ENCODE measurements around the gene MAML3.
A peak's percentile ranks its signal among the peaks of the same experiment; 100 is the strongest.

MAML3 gene

GRCh38 chr4:140082391-140082755 lies 71.6 kb downstream of the MAML3 start:
- Histone ChIP-seq H3K23ac (ENCODE audit: low read depth, low read length, poor library complexity) (no peak overlapping the region), H3K4me1 (ENCODE audit: control insufficient read depth in 2 of 2, insufficient read depth in 1 of 2, low read depth in 1 of 2, low read length in 2 of 2) (peaks cover 24 to 37% of the 10 kb centered on the region in 2 donors), H3K27ac (replicated peaks; ENCODE audit: low read length) (no peak overlapping the region), H3K4me3 (ENCODE audit: low read length in 2 of 2) (no peak overlapping the region), H3K36me3 (replicated peaks in 1 of 2; ENCODE audit: control insufficient read depth in 2 of 2, insufficient read depth in 2 of 2, low read length in 2 of 2) (no peaks in the 10 kb centered on the region), H3K9ac (ENCODE audit: low read depth, low read length, poor library complexity) (no peak overlapping the region), H3K4ac (ENCODE audit: low read length) (no peak overlapping the region), H3K27me3 (ENCODE audit: control insufficient read depth in 3 of 3, insufficient read depth in 3 of 3, low read depth in 1 of 3, low read length in 3 of 3) (no peaks in the 10 kb centered on the region), H3K18ac (ENCODE audit: low read length) (peak overlapping the region; percentile 57), H3K14ac (ENCODE audit: low read length) (no peak overlapping the region), H2BK15ac (ENCODE audit: low read length) (no peak overlapping the region), H3K9me3 (replicated peaks in 1 of 2; ENCODE audit: control insufficient read depth in 2 of 2, insufficient read depth in 1 of 2, low read depth in 1 of 2, low read length in 2 of 2) (no peaks in the 10 kb centered on the region), H4K91ac (ENCODE audit: low read depth, low read length, poor library complexity) (no peak overlapping the region), H2AFZ (ENCODE audit: low read length) (peak overlapping the region; percentile 51), H2AK5ac (ENCODE audit: low read depth, low read length) (no peak overlapping the region), H3K4me2 (ENCODE audit: insufficient read depth, low read length, poor library complexity, severe bottlenecking) (no peak overlapping the region), H3K79me1 (ENCODE audit: low read depth, low read length) (no peaks in the 10 kb centered on the region), H4K8ac (ENCODE audit: low read depth, low read length) (peak overlapping the region; percentile 19), H2BK5ac (ENCODE audit: low read length) (no peak overlapping the region), H2BK12ac (ENCODE audit: low read length) (no peak overlapping the region), H2BK120ac (ENCODE audit: low read depth, low read length) (no peak overlapping the region)
- no peak for DNase-seq (ENCODE audit: low spot score)
- WGBS, 2 donors (ENCODE audit: extremely low coverage in 2 of 2, insufficient read length in 2 of 2, insufficient replicate concordance in 1 of 2), result no CpG with 5 or more reads among the region's 7 CpGs

DNA sequence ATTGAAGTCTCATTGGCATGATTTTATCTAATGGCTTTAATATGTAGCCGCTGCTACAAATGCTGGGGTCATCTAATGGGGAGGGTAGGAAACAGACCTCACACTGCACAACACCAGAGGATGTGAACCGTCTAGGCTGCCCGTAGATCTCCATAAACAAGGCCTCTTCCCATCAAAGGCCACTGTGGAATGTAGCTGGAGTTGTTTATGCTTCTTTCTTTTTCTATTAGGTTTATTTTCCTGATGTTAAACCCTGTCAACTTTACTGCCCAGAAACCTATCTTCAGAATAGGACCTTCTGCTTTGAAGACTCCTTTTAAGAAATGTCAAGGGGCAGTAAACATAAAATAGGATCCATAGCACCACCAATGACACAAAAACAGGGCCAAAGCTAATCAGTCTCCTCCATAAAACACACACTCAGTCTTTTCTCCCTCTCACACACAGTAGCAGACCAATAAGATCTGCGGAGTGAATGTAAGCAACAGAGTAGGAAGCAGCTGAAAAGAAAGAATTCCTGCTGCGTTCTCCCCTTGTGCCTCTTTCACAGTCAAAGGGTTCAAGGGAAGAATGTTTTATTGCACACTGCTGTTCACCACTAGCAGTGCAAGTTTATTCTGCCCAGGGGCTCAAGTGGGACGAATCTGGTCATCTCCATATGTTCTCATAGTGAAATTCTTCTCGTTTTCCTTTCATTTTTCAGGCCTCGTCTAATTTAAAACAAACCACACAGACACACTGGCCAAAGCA lies 72.2 kb downstream of the MAML3 start:
- H2BK15ac ChIP-seq (ENCODE audit: low read length), result no peak overlapping the region
- H3K4ac ChIP-seq (ENCODE audit: low read length), result no peak overlapping the region
- H3K79me1 ChIP-seq (ENCODE audit: low read depth, low read length), result peaks cover 2% of the 10 kb centered on the region
- no peak for DNase-seq (ENCODE audit: low spot score)
- H3K14ac ChIP-seq (ENCODE audit: low read length), result no peak overlapping the region
- no peak overlapping the region for H2AK5ac ChIP-seq (ENCODE audit: low read depth, low read length)
- peak overlapping the region; percentile 19 for H4K8ac ChIP-seq (ENCODE audit: low read depth, low read length)
- peak overlapping the region; percentile 51 for H2AFZ ChIP-seq (ENCODE audit: low read length)
- H3K27me3 ChIP-seq (ENCODE audit: control insufficient read depth in 3 of 3, insufficient read depth in 3 of 3, low read depth in 1 of 3, low read length in 3 of 3), result no peaks in the 10 kb centered on the region
- no peak overlapping the region for H2BK120ac ChIP-seq (ENCODE audit: low read depth, low read length)
- H3K23ac ChIP-seq (ENCODE audit: low read depth, low read length, poor library complexity), result no peak overlapping the region
- H3K9me3 ChIP-seq (replicated peaks in 1 of 2; ENCODE audit: control insufficient read depth in 2 of 2, insufficient read depth in 1 of 2, low read depth in 1 of 2, low read length in 2 of 2), result no peaks in the 10 kb centered on the region
- WGBS, 2 donors (ENCODE audit: extremely low coverage in 2 of 2, insufficient read length in 2 of 2, insufficient replicate concordance in 1 of 2), result no CpG with 5 or more reads among the region's 8 CpGs
- no peak overlapping the region for H3K27ac ChIP-seq (replicated peaks; ENCODE audit: low read length)
- H3K18ac ChIP-seq (ENCODE audit: low read length), result peak overlapping the region; percentile 57
- no peak overlapping the region for H4K91ac ChIP-seq (ENCODE audit: low read depth, low read length, poor library complexity)
- no peaks in the 10 kb centered on the region for H3K36me3 ChIP-seq (replicated peaks in 1 of 2; ENCODE audit: control insufficient read depth in 2 of 2, insufficient read depth in 2 of 2, low read length in 2 of 2)
- H3K4me2 ChIP-seq (ENCODE audit: insufficient read depth, low read length, poor library complexity, severe bottlenecking), result no peak overlapping the region
- peak overlapping the region in 1 of 2 donors; percentile 8 for H3K4me3 ChIP-seq (ENCODE audit: low read length in 2 of 2)
- H2BK12ac ChIP-seq (ENCODE audit: low read length), result no peak overlapping the region
- no peak overlapping the region for H2BK5ac ChIP-seq (ENCODE audit: low read length)
- peaks cover 24 to 37% of the 10 kb centered on the region in 2 donors for H3K4me1 ChIP-seq (ENCODE audit: control insufficient read depth in 2 of 2, insufficient read depth in 1 of 2, low read depth in 1 of 2, low read length in 2 of 2)
- no peak overlapping the region for H3K9ac ChIP-seq (ENCODE audit: low read depth, low read length, poor library complexity)

GRCh38 chr4:140080883-140081282 lies 73.1 kb downstream of the MAML3 start:
- H3K79me1 ChIP-seq (ENCODE audit: low read depth, low read length), result peaks cover 2% of the 10 kb centered on the region
- no peaks in the 10 kb centered on the region for H3K9me3 ChIP-seq (replicated peaks in 1 of 2; ENCODE audit: control insufficient read depth in 2 of 2, insufficient read depth in 1 of 2, low read depth in 1 of 2, low read length in 2 of 2)
- no peak overlapping the region for H3K23ac ChIP-seq (ENCODE audit: low read depth, low read length, poor library complexity)
- H2BK5ac ChIP-seq (ENCODE audit: low read length), result no peak overlapping the region
- no peak overlapping the region for H4K91ac ChIP-seq (ENCODE audit: low read depth, low read length, poor library complexity)
- no peaks in the 10 kb centered on the region for H3K36me3 ChIP-seq (replicated peaks in 1 of 2; ENCODE audit: control insufficient read depth in 2 of 2, insufficient read depth in 2 of 2, low read length in 2 of 2)
- H3K27me3 ChIP-seq (ENCODE audit: control insufficient read depth in 3 of 3, insufficient read depth in 3 of 3, low read depth in 1 of 3, low read length in 3 of 3), result no peaks in the 10 kb centered on the region
- H3K9ac ChIP-seq (ENCODE audit: low read depth, low read length, poor library complexity), result no peak overlapping the region
- H2BK15ac ChIP-seq (ENCODE audit: low read length), result no peak overlapping the region
- peaks cover 24 to 37% of the 10 kb centered on the region in 2 donors for H3K4me1 ChIP-seq (ENCODE audit: control insufficient read depth in 2 of 2, insufficient read depth in 1 of 2, low read depth in 1 of 2, low read length in 2 of 2)
- H2BK12ac ChIP-seq (ENCODE audit: low read length), result no peak overlapping the region
- no peak overlapping the region for H2BK120ac ChIP-seq (ENCODE audit: low read depth, low read length)
- no peak overlapping the region for H3K14ac ChIP-seq (ENCODE audit: low read length)
- H4K8ac ChIP-seq (ENCODE audit: low read depth, low read length), result no peak overlapping the region
- no peak overlapping the region for H3K27ac ChIP-seq (replicated peaks; ENCODE audit: low read length)
- no peak overlapping the region for H3K4me3 ChIP-seq (ENCODE audit: low read length in 2 of 2)
- H3K4me2 ChIP-seq (ENCODE audit: insufficient read depth, low read length, poor library complexity, severe bottlenecking), result no peak overlapping the region
- no CpG with 5 or more reads among the region's 2 CpGs for WGBS, 2 donors (ENCODE audit: extremely low coverage in 2 of 2, insufficient read length in 2 of 2, insufficient replicate concordance in 1 of 2)
- no peak for DNase-seq (ENCODE audit: low spot score)
- no peak overlapping the region for H3K4ac ChIP-seq (ENCODE audit: low read length)
- no peak overlapping the region for H3K18ac ChIP-seq (ENCODE audit: low read length)
- H2AFZ ChIP-seq (ENCODE audit: low read length), result no peak overlapping the region
- H2AK5ac ChIP-seq (ENCODE audit: low read depth, low read length), result no peak overlapping the region

DNA sequence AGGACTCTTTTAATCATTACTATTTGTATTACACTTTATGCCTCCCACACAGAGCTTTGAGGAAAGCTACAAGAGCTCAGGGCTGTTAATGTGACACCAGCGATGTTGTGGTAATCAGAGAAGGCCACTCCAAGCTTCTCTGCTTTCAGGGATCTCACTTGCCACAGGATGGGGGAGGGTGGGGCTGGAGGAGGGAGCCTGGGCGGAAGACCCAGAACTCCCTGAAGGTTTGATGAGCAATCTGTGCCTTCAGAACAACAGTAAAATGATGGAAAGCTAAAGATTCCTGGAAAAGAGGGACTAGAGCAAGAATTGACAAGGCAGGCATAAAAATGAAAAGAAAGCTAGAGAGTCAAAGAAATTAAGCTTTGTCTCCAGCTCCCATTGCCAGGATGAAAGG lies 75.6 kb downstream of the MAML3 start:
- no peak overlapping the region for H2AK5ac ChIP-seq (ENCODE audit: low read depth, low read length)
- no peak overlapping the region for H2BK120ac ChIP-seq (ENCODE audit: low read depth, low read length)
- no peak overlapping the region for H2AFZ ChIP-seq (ENCODE audit: low read length)
- DNase-seq (ENCODE audit: low spot score), result no peak
- no peak overlapping the region for H3K4me2 ChIP-seq (ENCODE audit: insufficient read depth, low read length, poor library complexity, severe bottlenecking)
- no peak overlapping the region for H3K4ac ChIP-seq (ENCODE audit: low read length)
- H3K27ac ChIP-seq (replicated peaks; ENCODE audit: low read length), result peak overlapping the region; percentile 8
- no peak overlapping the region for H2BK15ac ChIP-seq (ENCODE audit: low read length)
- H4K8ac ChIP-seq (ENCODE audit: low read depth, low read length), result no peak overlapping the region
- H4K91ac ChIP-seq (ENCODE audit: low read depth, low read length, poor library complexity), result no peak overlapping the region
- no CpG with 5 or more reads among the region's 2 CpGs for WGBS, 2 donors (ENCODE audit: extremely low coverage in 2 of 2, insufficient read length in 2 of 2, insufficient replicate concordance in 1 of 2)
- H3K9me3 ChIP-seq (replicated peaks in 1 of 2; ENCODE audit: control insufficient read depth in 2 of 2, insufficient read depth in 1 of 2, low read depth in 1 of 2, low read length in 2 of 2), result no peaks in the 10 kb centered on the region
- H3K36me3 ChIP-seq (replicated peaks in 1 of 2; ENCODE audit: control insufficient read depth in 2 of 2, insufficient read depth in 2 of 2, low read length in 2 of 2), result no peaks in the 10 kb centered on the region
- H2BK12ac ChIP-seq (ENCODE audit: low read length), result no peak overlapping the region
- no peak overlapping the region for H3K23ac ChIP-seq (ENCODE audit: low read depth, low read length, poor library complexity)
- peaks cover 18 to 33% of the 10 kb centered on the region in 2 donors for H3K4me1 ChIP-seq (ENCODE audit: control insufficient read depth in 2 of 2, insufficient read depth in 1 of 2, low read depth in 1 of 2, low read length in 2 of 2)
- H3K18ac ChIP-seq (ENCODE audit: low read length), result no peak overlapping the region
- no peak overlapping the region for H3K9ac ChIP-seq (ENCODE audit: low read depth, low read length, poor library complexity)
- no peak overlapping the region for H3K4me3 ChIP-seq (ENCODE audit: low read length in 2 of 2)
- no peak overlapping the region for H2BK5ac ChIP-seq (ENCODE audit: low read length)
- no peak overlapping the region for H3K14ac ChIP-seq (ENCODE audit: low read length)
- peaks cover 2% of the 10 kb centered on the region for H3K79me1 ChIP-seq (ENCODE audit: low read depth, low read length)
- H3K27me3 ChIP-seq (ENCODE audit: control insufficient read depth in 3 of 3, insufficient read depth in 3 of 3, low read depth in 1 of 3, low read length in 3 of 3), result no peaks in the 10 kb centered on the region
